ENCODE measurements around the gene PPL. TPM values are rescaled to one million over a fixed set of nuclear protein-coding genes. Genes with fewer than 3 reads are reported as not detected.
A peak's percentile ranks its signal among the peaks of the same experiment; 100 is the strongest.
"Not testable (repeated sequence)": the region's sequence is repeated elsewhere in the genome, so short reads cannot be mapped to it uniquely, and the experiment has no call there.

Gene PPL
- total RNA-seq, 1 donor from 2014 or later: 85.1 TPM

DNA sequence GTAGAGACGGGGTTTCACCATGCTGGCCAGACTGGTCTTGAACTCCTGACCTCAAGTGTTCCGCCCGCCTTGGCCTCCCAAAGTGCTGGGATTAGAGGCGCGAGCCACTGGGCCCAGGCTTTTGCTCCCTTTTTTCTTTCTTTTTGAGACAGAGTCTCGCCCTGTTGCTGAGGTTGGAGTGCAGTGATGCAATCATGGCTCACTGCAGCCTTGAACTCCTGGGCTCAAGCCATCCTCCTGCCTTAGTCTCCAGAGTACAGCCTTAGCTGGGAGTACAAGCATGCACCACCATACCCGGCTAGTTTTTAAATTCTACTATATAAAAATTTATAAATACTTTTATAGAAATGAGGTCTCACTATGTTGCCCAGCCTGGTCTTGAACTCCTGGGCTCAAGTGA, 26.6 kb upstream of the PPL start:
- DNase-seq (ENCODE audit: low spot score); ATAC-seq; intact Hi-C loops (cut with DNase I): not testable (repeated sequence)

DNA sequence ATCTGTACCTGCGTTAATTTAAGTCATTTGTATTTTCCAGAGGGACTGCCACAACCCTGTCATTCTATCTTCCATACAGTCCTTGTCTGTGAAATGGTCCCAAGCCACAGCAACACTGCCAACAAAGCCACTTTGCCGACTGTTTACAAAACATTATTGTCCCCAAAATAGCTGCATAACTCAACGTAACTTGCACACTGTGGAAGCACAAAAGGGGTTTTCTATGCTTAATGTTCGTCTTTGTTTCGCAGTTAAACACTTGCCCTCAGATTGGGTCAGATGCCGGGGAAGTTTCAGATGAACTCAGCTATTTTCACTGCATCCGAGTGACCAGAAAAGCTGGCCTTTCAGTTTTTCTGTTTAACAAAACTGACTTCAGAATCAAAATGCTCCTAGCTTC, 25.8 kb upstream of the PPL start:
- no peak for DNase-seq (ENCODE audit: low spot score)
- intact Hi-C loops (cut with DNase I): no loop called here
- no peak for ATAC-seq

DNA sequence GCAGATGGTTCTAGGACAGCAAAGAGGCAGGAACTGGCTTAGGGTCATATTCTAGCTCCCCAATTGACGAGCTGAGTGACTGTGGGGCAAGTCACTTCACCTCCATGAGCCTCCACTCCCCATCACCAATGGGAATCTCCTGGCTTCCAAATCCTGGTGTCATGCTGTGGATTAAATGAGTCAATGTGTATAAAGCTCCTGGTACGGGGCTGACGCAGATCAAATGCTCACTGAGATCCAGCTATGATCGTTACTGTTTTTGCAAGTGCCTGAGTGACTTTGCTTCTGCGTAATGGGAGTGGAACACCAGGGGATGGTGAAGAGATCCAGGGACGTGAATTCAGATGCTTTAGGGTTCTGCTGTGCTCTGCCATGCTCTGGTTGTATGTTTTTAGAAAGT, 23.6 kb upstream of the PPL start:
- intact Hi-C loops (cut with DNase I): no loop called here
- no peak for ATAC-seq
- no peak for DNase-seq (ENCODE audit: low spot score)

DNA sequence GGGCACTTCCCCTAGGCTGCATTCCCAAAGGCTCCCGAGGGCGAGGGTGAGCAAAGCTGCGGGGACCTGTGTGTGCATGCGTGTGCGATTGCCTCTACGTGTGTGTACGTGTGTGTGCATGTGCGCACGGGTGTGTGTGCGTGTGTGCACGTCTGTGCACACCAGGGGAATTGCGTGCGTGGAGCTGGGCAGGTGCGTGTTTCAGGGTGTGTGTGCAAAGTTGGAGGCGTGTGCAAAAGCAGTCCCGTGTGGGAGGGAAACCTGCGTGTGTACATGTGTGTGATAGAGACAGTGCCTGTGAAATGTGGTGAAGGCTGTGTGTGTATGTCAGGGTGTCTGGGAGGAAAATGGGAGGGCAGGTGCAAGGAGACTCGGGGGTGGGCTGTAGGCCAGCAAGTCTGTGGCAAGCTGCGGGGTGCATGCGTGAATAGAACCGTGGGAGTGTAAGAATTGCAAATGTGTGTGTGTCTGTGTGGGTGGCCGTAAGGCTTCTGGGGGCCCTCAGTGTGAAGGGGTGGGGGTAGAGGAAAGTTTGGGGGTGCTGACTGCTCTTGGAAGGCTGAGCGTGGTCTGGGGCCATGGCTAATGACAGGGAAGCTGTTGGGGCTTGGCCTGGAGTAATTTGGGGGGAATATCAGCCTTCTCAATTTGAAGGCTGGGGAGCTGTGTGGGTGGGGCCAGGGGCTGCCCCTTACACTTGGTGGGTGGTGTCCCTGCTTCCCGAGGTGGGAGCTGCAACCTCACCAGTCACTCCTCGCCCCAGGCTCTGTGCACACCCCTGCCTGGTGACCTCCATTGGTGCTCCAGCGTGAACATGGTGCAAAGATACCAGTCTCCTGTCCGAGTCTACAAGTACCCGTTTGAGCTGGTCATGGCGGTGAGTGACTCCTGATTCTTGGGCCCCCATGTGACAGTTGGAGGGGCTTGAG, 21.8 kb upstream of the PPL start:
- no peak for DNase-seq (ENCODE audit: low spot score)
- no peak for ATAC-seq
- intact Hi-C loops (cut with DNase I): loop anchor here (5.0 to 10.0 kb wide), 3 partner anchors 64 to 264 kb away; partner anchors contain the start of gene NUDT16L1

DNA sequence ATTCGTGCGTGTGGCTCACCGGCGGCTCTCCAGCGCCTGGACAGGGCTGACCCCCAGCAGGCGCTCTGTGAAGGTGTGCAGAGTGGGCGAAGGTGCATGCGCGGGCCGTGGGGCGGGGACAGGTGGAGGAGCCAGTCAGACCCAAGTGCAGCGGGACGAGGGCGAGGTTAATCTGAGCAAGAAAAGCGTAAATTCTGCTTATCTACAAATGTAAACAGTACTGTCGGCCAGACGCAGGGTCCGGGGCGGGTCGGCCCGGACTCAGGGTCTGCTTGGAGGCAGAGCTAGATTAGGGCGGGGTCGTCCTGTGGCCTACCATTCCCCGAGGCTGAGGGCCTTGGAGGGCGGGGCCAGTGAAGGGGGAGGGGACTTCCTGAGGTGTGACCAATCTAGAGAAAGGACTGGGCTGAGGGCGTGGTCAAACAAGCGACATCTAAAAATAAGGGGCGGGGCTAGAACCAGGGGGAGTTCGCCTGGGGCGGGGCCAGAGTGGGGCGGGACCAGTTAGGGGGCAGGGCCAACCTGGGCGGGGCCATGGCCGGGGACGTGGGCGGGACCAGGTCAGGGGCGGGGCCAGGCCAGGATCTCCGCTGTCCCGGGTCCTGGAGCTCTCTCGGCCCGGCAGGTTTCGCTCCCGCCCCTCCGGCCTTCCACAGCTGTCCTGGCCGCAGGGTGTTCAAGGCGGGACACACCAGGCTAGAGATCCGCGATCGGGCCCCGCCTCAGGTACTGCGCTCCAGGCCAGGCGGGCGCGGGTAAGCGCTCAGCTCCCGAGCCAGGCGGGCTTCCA, 21.0 kb upstream of the PPL start, which contains the start of gene SEC14L5:
Gene SEC14L5, plus strand, starts transcription at position 611 of the 790 bp plus-strand sequence. CDS start 994 bp downstream, outside the sequence.
- intact Hi-C loops (cut with DNase I): loop anchor here (5.0 to 10.0 kb wide), 3 partner anchors 64 to 263 kb away; partner anchors contain the start of gene NUDT16L1
- peak; percentile 97 for ATAC-seq

DNA sequence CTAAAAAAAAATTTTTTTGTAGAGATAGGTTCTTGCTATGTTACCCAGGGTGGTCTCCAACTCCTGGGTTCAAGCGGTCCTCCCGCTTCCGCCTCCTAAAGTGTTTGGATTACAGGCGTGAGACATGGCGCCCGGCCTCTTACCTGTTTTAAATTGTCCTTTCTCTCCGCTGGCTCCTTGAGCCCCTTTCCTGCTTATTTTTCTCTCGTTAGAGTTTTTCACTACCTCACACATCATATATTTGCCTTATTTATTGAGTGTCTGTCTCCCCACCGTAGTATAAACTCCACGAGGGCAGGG, 20.4 kb upstream of the PPL start:
- DNase-seq (ENCODE audit: low spot score): no peak
- intact Hi-C loops (cut with DNase I): loop anchor here (5.0 to 10.0 kb wide), 3 partner anchors 65 to 263 kb away; partner anchors contain the start of gene NUDT16L1
- no peak for ATAC-seq

More for the DNA sequence above, 21.0 kb upstream of the PPL start, which contains the start of gene SEC14L5:
- peak; percentile 99 for DNase-seq (ENCODE audit: low spot score)

DNA sequence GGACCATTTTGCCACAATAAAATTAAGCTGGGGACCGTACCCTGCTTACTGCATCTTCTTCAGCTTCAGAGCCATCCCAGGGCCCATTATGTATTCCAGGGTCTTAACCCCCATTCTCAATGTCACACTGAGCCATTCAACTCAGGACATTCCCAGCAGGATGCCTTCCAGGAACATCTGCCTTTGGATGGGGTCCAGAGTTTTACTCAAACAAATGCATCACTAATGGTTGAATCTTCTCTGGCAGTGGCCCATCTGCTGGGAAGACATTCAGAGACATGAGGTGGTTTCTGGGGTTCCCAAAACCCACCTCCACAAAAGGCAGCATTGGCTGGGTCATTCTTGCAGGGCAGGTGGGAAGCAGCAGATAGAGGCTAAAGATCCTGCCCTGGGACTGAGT, 17.8 kb upstream of the PPL start:
- intact Hi-C loops (cut with DNase I): loop anchor here (5.0 to 10.0 kb wide), 3 partner anchors 68 to 260 kb away; partner anchors contain the start of gene NUDT16L1
- no peak for ATAC-seq

DNA sequence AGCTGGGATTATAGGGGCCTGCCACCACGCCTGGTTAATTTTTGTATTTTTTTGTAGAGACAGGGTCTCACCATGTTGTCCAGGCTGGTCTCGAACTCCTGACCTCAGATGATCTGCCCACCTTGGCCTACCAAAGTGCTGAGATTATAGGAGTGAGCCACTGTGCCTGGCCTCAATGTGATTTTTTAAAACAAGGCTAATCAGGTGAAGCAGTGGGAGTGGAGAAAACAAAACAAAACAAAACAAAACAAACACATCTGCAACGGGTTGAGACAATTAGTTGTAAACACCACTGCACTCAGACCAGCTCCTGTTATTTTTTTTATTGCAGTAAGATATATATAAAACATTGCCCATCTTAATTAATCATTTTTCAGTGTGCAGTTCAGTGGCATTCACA, 14.6 kb upstream of the PPL start:
- DNase-seq (ENCODE audit: low spot score); ATAC-seq: not testable (repeated sequence)
- intact Hi-C loops (cut with DNase I): loop anchor here (10.0 kb wide), 1 partner anchor 257 kb away; the partner anchor contains the start of gene NUDT16L1

More for the DNA sequence above, 17.8 kb upstream of the PPL start:
- no peak for DNase-seq (ENCODE audit: low spot score)

DNA sequence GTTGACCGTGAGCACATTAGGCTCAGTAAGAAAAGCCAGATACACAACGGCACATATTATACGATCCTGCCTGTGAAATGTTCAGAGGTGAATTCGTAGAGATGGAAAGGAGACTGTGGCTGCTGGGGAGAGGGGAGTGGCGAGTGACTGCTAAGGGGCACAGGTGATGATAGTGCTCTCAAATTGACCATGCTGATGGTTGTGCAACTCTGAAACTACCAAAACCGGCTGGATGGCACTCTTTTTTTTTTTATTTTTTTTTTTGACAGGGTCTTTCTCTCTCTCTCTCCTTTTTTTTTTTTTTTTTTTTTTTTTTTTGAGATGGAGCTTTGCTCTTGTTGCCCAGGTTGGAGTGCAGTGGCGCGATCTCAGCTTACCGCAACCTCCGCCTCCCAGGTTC, 13.0 kb upstream of the PPL start:
- ATAC-seq (no peak), DNase-seq (ENCODE audit: low spot score) (no peak)
- intact Hi-C loops (cut with DNase I): loop anchor here (10.0 kb wide), 1 partner anchor 255 kb away; the partner anchor contains the start of gene NUDT16L1

DNA sequence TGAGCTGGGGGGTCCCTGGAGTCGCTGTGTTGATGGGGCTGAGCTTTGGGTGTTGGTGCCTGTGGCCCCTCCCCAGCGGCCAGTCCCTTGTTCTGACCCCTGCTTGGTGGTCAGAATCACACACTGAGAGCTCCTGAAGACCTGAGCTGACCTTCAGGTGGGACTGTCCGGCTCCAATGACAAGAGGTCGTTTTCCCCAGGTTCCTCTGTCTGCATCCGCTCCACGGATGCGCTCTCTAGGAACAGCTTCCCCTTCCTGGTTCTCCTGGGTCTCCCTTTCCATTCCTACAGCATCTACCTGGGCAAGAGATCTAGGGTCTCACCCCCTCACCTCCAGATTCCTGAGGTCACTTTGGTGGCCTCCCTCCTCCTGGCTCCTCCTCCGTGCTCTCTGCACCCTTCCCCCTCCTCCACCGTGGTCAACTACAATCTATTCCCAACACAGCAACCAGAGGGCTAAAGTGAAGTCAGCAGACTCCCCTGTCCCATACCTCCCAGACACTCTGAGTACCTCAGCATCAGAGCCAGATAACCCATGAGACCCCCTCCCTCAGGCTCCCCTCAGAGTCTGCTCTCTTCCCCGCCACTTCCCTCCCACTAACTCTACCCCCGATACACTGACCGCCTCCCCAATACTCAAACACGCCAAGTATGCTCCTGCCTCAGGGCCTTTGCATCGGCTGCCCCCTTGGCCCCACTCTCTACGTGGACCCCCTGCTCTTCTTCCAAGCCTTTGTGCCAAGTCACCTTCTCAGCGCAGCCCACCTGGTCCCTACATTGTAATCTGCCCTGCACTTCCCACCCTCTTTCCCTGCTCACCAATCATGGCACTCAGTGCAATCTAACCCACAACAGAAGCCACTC, 12.2 kb upstream of the PPL start:
- DNase-seq (ENCODE audit: low spot score) (no peak), ATAC-seq (no peak)
- intact Hi-C loops (cut with DNase I): no loop called here

DNA sequence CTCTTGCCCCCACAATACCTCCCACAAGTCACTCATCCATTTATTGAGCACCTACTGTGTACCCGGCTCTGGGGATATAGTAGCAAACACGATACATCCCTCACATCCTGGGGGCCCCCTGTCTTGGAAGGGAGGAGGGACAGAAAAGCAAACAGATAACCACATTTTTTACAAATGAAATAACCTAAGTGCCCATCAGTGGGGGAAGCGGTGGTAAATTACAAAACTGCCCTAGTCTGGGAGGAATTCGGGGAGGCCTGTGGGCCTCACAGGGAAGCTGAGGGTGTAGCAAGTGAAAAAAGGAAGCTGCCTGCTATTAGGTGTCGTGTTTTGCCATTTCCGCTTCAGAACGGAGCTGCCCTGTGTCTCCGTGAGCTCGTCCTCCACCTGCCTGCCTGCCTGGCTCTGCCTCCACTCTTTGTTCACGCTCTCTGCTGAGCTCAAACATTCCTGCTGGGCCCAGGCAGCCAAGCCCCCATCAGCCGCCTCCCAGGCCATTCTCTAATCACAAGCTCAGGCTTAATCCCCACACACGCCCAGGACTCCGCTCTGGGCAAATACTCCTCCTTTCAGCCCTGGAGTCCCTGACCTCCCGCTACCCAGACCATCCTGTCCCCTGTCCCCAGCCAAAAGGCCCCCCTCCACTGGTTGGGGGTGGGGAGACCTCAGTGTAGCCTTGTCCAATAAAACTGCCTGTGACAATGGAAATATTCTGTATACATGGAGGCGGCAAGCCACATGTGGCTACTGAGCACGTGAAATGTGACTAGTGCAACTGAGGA, 11.0 kb upstream of the PPL start:
- intact Hi-C loops (cut with DNase I): no loop called here
- DNase-seq (ENCODE audit: low spot score): no peak
- ATAC-seq: no peak

DNA sequence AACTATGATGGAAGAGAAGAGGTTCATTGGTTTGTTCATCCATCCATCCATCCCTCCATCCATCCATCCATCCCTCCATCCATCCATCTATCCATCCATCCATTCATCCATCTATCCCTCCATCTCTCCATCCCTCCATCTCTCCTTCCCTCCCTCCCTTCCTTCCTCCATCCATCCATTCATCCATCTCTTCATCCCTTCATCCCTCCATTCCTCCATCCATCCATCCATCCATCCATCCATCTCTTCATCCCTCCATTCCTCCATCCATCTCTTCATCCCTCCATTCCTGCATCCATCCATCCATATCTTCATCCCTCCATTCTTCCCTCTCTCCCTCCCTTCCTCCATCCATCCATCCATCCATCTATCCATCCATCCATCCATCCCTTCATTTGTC, 10.0 kb upstream of the PPL start:
- DNase-seq (ENCODE audit: low spot score) (no peak), ATAC-seq (no peak)
- intact Hi-C loops (cut with DNase I): no loop called here

DNA sequence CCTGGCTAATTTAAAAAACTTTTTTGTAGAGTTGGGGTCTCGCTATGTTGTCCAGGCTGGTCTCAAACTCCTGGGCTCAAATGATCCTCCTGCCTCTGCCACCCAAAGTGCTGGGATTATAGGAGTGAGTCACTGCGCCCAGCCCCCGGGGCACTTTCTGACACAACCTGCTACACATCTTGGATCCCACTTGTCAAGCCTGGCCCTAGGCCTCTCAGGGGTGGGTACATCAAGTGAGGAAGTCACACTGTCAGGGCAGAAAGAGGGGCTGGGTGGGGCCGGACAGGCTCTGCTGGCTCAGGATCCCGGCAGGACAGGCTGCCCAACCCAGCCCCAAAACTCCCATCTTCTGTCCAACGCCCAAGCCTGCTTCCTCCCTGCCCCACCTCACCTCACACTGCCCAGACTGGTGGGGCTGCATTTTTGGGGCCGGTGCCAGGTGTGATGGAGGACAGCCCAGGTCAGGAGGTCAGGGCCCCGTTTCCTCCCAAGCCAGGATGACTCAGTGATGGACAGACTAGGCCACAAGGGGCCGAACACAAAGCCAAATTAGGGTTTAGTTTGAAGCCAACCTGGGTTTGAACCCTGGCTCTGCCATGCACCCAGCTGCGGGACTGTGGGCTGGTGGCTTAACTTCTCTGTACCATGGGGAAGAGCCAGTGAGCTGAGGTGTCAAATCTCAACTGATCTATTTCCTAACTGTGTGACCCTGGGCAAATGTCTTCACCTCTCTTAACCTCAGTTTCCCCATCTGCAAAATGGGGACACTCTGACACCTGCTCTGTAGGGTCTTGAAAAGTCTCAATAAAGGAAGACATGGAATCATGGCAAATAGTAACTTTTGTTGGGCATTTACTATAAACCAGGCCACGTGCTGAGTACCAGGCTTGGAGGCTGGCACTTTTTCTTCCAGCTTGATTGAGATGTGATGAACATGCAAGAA, 8.9 kb upstream of the PPL start:
- DNase-seq (ENCODE audit: low spot score) (no peak), ATAC-seq (peak; percentile 2)
- intact Hi-C loops (cut with DNase I): no loop called here

DNA sequence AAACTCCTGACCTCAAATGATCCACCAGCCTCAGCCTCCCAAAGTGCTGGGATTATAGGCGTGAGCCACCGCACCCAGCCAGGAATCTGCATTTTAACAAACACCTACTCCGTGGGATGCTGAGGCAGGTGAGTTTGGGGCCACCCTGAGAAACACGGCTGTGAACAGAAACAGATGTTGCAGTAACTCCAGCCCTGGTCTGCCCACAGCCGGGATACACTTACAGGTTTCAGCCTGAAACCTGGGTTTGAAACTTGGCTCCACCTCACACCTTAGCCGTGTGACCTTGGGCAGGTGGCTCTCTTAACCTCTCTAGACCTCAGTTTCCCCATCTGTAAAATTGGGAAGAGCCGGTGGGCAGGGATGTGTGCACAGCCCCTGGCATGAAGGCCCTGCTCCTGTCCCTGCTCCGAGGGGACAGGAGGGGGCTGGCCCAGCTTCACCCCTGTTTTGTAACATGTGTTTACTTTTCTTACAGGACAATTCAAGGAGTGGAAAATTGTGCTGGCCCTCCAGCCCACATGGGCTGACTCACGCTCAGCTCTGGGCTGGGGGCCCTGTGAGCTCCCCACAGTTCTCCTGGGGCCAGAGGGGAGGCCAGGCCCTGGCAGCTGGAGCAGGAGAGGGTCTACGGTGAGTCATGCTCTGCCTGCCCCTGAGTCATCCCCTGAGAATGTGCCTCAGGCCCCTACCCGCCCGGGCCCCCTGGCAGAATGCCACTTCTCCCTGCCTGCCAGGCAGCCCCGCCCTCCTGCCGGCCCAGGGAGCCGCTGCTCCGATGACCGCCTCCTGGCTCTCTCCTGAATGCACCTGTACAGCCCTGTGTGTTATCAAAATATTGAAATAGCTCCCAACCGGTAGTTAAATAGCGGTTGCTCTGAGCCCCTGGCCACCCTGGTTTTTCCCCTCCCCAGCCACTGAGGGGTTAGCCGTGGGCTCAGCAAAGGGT, 7.7 kb upstream of the PPL start:
- intact Hi-C loops (cut with DNase I): no loop called here
- ATAC-seq (peak; percentile 93), DNase-seq (ENCODE audit: low spot score) (peak; percentile 92)

DNA sequence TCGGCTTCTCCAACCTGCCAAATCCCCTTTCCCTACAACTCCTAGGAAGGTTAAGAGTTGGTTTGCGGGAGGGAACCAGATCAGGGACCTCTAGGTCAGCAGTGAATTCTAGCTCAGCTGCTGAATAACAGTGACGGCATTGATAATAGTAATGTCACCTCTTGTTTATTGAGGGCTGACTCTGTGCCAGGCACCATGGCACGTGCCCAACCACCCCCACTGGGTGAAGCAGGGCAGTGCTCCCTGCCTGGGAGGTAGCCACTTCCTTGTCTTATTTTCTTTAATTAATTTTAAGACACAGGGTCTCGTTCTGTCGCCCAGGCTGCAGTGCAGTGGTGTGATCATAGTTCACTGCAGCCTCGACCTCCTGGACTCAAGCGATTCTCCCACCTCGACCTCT, 5.5 kb upstream of the PPL start:
- intact Hi-C loops (cut with DNase I): no loop called here
- ATAC-seq: no peak
- DNase-seq (ENCODE audit: low spot score): no peak

DNA sequence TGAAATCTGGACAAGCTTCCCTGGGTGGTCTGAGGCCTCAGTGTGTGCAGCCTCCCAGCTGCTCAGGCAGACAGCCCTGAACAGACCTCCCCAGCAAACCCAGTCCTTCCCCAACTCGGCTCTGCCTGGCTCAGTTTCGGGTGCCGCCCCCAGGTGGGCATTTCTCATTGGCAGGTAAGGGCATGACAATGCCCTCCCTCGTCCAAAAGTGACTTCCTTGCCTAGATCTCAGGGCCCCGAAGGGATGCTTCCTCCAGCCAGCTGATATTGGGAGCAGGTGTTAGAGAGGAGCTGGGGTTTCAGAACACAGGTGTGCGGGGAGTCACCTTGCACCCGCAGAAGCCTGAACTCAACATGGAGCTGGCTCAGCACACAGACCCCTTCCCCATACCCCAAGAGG, 3.8 kb upstream of the PPL start:
- DNase-seq (ENCODE audit: low spot score) (no peak), ATAC-seq (no peak)
- intact Hi-C loops (cut with DNase I): no loop called here

Measured in sciatic nerve (tissue), 2 donors.